ENCODE measurements around the gene NDUFS2.
A peak's percentile ranks its signal among the peaks of the same experiment; 100 is the strongest.

NDUFS2 gene

GRCh38 chr1:161174911-161175310 lies 27.3 kb upstream of the NDUFS2 start:
- Histone ChIP-seq H3K9me2 (ENCODE audit: low read depth, low read length) (no peaks in the 10 kb centered on the region), H4K20me1 (ENCODE audit: insufficient read depth, low read length) (no peaks in the 10 kb centered on the region), H3K4me2 (ENCODE audit: low read length) (peak overlapping the region; percentile 97; the same call in 1 of the 2 replicates), H3K79me2 (ENCODE audit: insufficient read depth, low read length) (no peaks in the 10 kb centered on the region), H2AFZ (ENCODE audit: low read length) (no peak overlapping the region), H3K27ac (ENCODE audit: low read depth, low read length, poor library complexity, severe bottlenecking) (peak overlapping the region; percentile 83), H3K27me3 (ENCODE audit: insufficient read depth, low read length) (no peaks in the 10 kb centered on the region), H3F3A (ENCODE audit: insufficient read depth, low read length) (no peaks in the 10 kb centered on the region), H3K36me3 (ENCODE audit: insufficient read depth, low read length) (peaks cover 52% of the 10 kb centered on the region), H3K9me3 (ENCODE audit: low read length) (no peaks in the 10 kb centered on the region), H3K9ac (ENCODE audit: low read length) (no peak overlapping the region; the same call in 1 of the 2 replicates), H3K4me1 (ENCODE audit: insufficient read depth, low read length, severe bottlenecking) (peaks cover 31% of the 10 kb centered on the region), H3K4me3 (ENCODE audit: low read depth, low read length, poor library complexity, severe bottlenecking) (no peak overlapping the region)
- TF ChIP-seq CTCF (IDR thresholded peaks at IDR 0.05; ENCODE audit: low read length) (no peak), EZH2 (IDR thresholded peaks at IDR 0.05; ENCODE audit: borderline replicate concordance, low read length) (no peak)

GRCh38 chr1:161175771-161176453 lies 26.3 kb upstream of the NDUFS2 start:
- TF ChIP-seq CTCF (IDR thresholded peaks at IDR 0.05; ENCODE audit: low read length), result no peak
- TF ChIP-seq EZH2 (IDR thresholded peaks at IDR 0.05; ENCODE audit: borderline replicate concordance, low read length), result no peak
- H3K9ac ChIP-seq (ENCODE audit: low read length), result peak overlapping the region; percentile 70
- H3F3A ChIP-seq (ENCODE audit: insufficient read depth, low read length), result no peaks in the 10 kb centered on the region
- H3K4me2 ChIP-seq (ENCODE audit: low read length), result peak overlapping the region; percentile 97
- H4K20me1 ChIP-seq (ENCODE audit: insufficient read depth, low read length), result no peaks in the 10 kb centered on the region
- no peaks in the 10 kb centered on the region for H3K9me3 ChIP-seq (ENCODE audit: low read length)
- no peaks in the 10 kb centered on the region for H3K79me2 ChIP-seq (ENCODE audit: insufficient read depth, low read length)
- H3K4me3 ChIP-seq (ENCODE audit: low read depth, low read length, poor library complexity, severe bottlenecking), result peak overlapping the region; percentile 74
- no peaks in the 10 kb centered on the region for H3K9me2 ChIP-seq (ENCODE audit: low read depth, low read length)
- H2AFZ ChIP-seq (ENCODE audit: low read length), result no peak overlapping the region
- peak overlapping the region; percentile 83 for H3K27ac ChIP-seq (ENCODE audit: low read depth, low read length, poor library complexity, severe bottlenecking)
- peaks cover 31% of the 10 kb centered on the region for H3K4me1 ChIP-seq (ENCODE audit: insufficient read depth, low read length, severe bottlenecking)
- H3K27me3 ChIP-seq (ENCODE audit: insufficient read depth, low read length), result no peaks in the 10 kb centered on the region
- peaks cover 45% of the 10 kb centered on the region for H3K36me3 ChIP-seq (ENCODE audit: insufficient read depth, low read length)

GRCh38 chr1:161176468-161177111 lies 25.6 kb upstream of the NDUFS2 start:
- Histone ChIP-seq H3K9me2 (ENCODE audit: low read depth, low read length) (no peaks in the 10 kb centered on the region), H3K4me1 (ENCODE audit: insufficient read depth, low read length, severe bottlenecking) (peaks cover 31% of the 10 kb centered on the region), H3K27ac (ENCODE audit: low read depth, low read length, poor library complexity, severe bottlenecking) (peak overlapping the region; percentile 83)

More at GRCh38 chr1:161176468-161177111, 25.6 kb upstream of the NDUFS2 start:
- TF ChIP-seq EZH2 (IDR thresholded peaks at IDR 0.05; ENCODE audit: borderline replicate concordance, low read length) (no peak), CTCF (IDR thresholded peaks at IDR 0.05; ENCODE audit: low read length) (no peak)
- Histone ChIP-seq H3K9me3 (ENCODE audit: low read length) (no peaks in the 10 kb centered on the region), H3K9ac (ENCODE audit: low read length) (peak overlapping the region; percentile 70), H3K79me2 (ENCODE audit: insufficient read depth, low read length) (no peaks in the 10 kb centered on the region), H4K20me1 (ENCODE audit: insufficient read depth, low read length) (no peaks in the 10 kb centered on the region), H3K4me2 (ENCODE audit: low read length) (peak overlapping the region; percentile 97), H3K36me3 (ENCODE audit: insufficient read depth, low read length) (peaks cover 38% of the 10 kb centered on the region), H3K27me3 (ENCODE audit: insufficient read depth, low read length) (no peaks in the 10 kb centered on the region), H3K4me3 (ENCODE audit: low read depth, low read length, poor library complexity, severe bottlenecking) (peak overlapping the region; percentile 74), H2AFZ (ENCODE audit: low read length) (no peak overlapping the region), H3F3A (ENCODE audit: insufficient read depth, low read length) (no peaks in the 10 kb centered on the region)
